ENCODE results near the gene MKKS. TPM values are rescaled to one million over a fixed set of nuclear protein-coding genes. Genes with fewer than 3 reads are reported as not detected.

The MKKS gene
- total RNA-seq, 4 donors from 2014 or later, result 0.80 to 22.5 (median 17.6) TPM

- 90 to 92% methylated on average over 1 of the region's 1 CpG for WGBS, 2 donors (ENCODE audit: low coverage in 1 of 2)
- in situ Hi-C loops (cut with MboI; ENCODE audit: low pct_ligation_motif_present in 1 of 4, low pct_unique_long_range_greater_than_20kb in 1 of 4, low sequenced_read_pairs in 3 of 4) (loop anchor here in 1 of 4 donors (25.0 kb wide), 1 partner anchor 1126 kb away; no protein-coding TSS in a partner anchor), intact Hi-C loops (cut with DNase I; ENCODE audit: low total_unique reads) (no loop called here)
Observed at GRCh38 chr20:10411673-10412072, 22.3 kb downstream of the MKKS start.

GRCh38 chr20:10408108-10408813 is 25.8 kb downstream of the MKKS start:
- in situ Hi-C loops (cut with MboI; ENCODE audit: low pct_ligation_motif_present in 1 of 4, low pct_unique_long_range_greater_than_20kb in 1 of 4, low sequenced_read_pairs in 3 of 4), result loop anchor here in 1 of 4 donors (25.0 kb wide), 1 partner anchor 1129 kb away; no protein-coding TSS in a partner anchor
- H3K9me3 ChIP-seq, result no peaks in the 10 kb centered on the region
- intact Hi-C loops (cut with DNase I; ENCODE audit: low total_unique reads), result no loop called here

More at GRCh38 chr20:10411673-10412072, 22.3 kb downstream of the MKKS start:
- Histone ChIP-seq H3K4me3 (no peak overlapping the region), H3K27me3 (no peaks in the 10 kb centered on the region), H3K4me1 (peaks cover 0 to 7% (median 2%) of the 10 kb centered on the region in 4 donors), H3K27ac (no peak overlapping the region), H3K36me3 (peaks cover 0 to 13% (median 0%) of the 10 kb centered on the region in 4 donors), H3K9me3 (no peaks in the 10 kb centered on the region)
- TF ChIP-seq POLR2AphosphoS5 (IDR thresholded peaks at IDR 0.05) (no peak), CTCF (IDR thresholded peaks at IDR 0.05) (no peak), POLR2A (IDR thresholded peaks at IDR 0.05) (no peak)
- DNase-seq, result no peak

GRCh38 chr20:10404959-10405530 is 29.0 kb downstream of the MKKS start:
- Histone ChIP-seq H3K4me1 (no peaks in the 10 kb centered on the region), H3K9me3 (no peaks in the 10 kb centered on the region), H3K36me3 (peaks cover 0 to 28% (median 0%) of the 10 kb centered on the region in 4 donors), H3K4me3 (no peak overlapping the region), H3K27me3 (no peaks in the 10 kb centered on the region), H3K27ac (no peak overlapping the region)
- WGBS, 2 donors (ENCODE audit: low coverage in 1 of 2), result 68 to 77% methylated on average over 2 to 4 of the region's 4 CpGs
- intact Hi-C loops (cut with DNase I; ENCODE audit: low total_unique reads) (no loop called here), in situ Hi-C loops (cut with MboI; ENCODE audit: low pct_ligation_motif_present in 1 of 4, low pct_unique_long_range_greater_than_20kb in 1 of 4, low sequenced_read_pairs in 3 of 4) (loop anchor here in 1 of 4 donors (25.0 kb wide), 1 partner anchor 1132 kb away; no protein-coding TSS in a partner anchor)
- no peak for TF ChIP-seq CTCF (IDR thresholded peaks at IDR 0.05)
- no peak for TF ChIP-seq POLR2A (IDR thresholded peaks at IDR 0.05)
- no peak for TF ChIP-seq POLR2AphosphoS5 (IDR thresholded peaks at IDR 0.05)
- no peak for TF ChIP-seq EP300 (IDR thresholded peaks at IDR 0.05; ENCODE audit: low read depth)
- DNase-seq, result no peak

More at GRCh38 chr20:10408108-10408813, 25.8 kb downstream of the MKKS start:
- WGBS, 2 donors (ENCODE audit: low coverage in 1 of 2), result 87 to 97% methylated on average over 2 of the region's 2 CpGs
- H3K27me3 ChIP-seq, result no peaks in the 10 kb centered on the region
- H3K36me3 ChIP-seq, result peaks cover 0 to 33% (median 0%) of the 10 kb centered on the region in 4 donors
- no peak overlapping the region for H3K4me3 ChIP-seq
- no peak overlapping the region for H3K27ac ChIP-seq
- no peaks in the 10 kb centered on the region for H3K4me1 ChIP-seq
- DNase-seq, result no peak
- no peak for TF ChIP-seq EP300 (IDR thresholded peaks at IDR 0.05; ENCODE audit: low read depth)
- TF ChIP-seq CTCF (IDR thresholded peaks at IDR 0.05), result no peak
- TF ChIP-seq POLR2AphosphoS5 (IDR thresholded peaks at IDR 0.05), result no peak
- no peak for TF ChIP-seq POLR2A (IDR thresholded peaks at IDR 0.05)

DNA sequence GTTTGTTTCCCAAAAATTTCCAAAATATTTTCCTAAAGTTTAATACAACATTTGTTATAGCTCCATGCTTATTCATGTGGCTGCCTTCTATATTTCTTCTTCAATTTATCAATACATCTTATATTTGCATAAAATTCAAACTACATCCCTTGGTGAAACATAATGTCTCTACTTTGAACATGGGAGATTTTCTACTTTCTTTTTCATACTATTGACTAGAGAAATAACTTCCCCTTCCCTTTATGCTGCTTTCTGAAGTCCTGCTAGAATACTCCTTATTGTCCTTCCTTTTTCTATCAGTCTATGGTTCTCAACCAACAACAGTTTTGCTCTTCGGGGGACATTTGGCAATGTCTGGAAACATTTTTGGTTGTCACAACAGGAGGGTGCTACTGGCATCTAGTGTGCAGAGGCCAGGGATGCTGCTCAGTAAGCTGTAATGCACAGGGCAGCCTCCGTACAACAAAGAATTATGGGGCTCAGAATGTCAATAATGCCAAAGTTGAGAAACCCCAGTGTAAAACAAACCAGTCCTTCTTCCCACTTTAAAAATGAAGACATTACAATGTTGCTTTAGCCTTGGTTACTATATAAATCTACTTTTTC is 29.9 kb downstream of the MKKS start:
- TF ChIP-seq EP300 (IDR thresholded peaks at IDR 0.05; ENCODE audit: low read depth) (no peak), POLR2A (IDR thresholded peaks at IDR 0.05) (no peak), POLR2AphosphoS5 (IDR thresholded peaks at IDR 0.05) (no peak), CTCF (IDR thresholded peaks at IDR 0.05) (no peak)
- intact Hi-C loops (cut with DNase I; ENCODE audit: low total_unique reads), result no loop called here
- 94% methylated on average over 2 of the region's 2 CpGs; no CpG with 5 or more reads in 1 of the 2 donors for WGBS, 2 donors (ENCODE audit: low coverage in 1 of 2)

More for the DNA sequence above, 29.9 kb downstream of the MKKS start:
- no peak for DNase-seq
- no peaks in the 10 kb centered on the region for H3K9me3 ChIP-seq
- in situ Hi-C loops (cut with MboI; ENCODE audit: low pct_ligation_motif_present in 1 of 4, low pct_unique_long_range_greater_than_20kb in 1 of 4, low sequenced_read_pairs in 3 of 4), result loop anchor here in 1 of 4 donors (25.0 kb wide), 1 partner anchor 1133 kb away; no protein-coding TSS in a partner anchor
- H3K27me3 ChIP-seq, result no peaks in the 10 kb centered on the region
- H3K27ac ChIP-seq, result no peak overlapping the region
- no peaks in the 10 kb centered on the region for H3K4me1 ChIP-seq
- peaks cover 0 to 28% (median 0%) of the 10 kb centered on the region in 4 donors for H3K36me3 ChIP-seq
- no peak overlapping the region for H3K4me3 ChIP-seq
